ENCODE data around the gene TP63. TPM values are rescaled to one million over a fixed set of nuclear protein-coding genes. Genes with fewer than 3 reads are reported as not detected.

TP63 gene
- total and polyA plus RNA-seq, 11 donors, result 0.11 to 1.4 (median 0.37) TPM

- Histone ChIP-seq H3K9me3 (no peaks in the 10 kb centered on the region), H3K27ac (no peak overlapping the region), H3K4me1 (peaks cover 0 to 1% (median 0%) of the 10 kb centered on the region in 12 donors), H3K4me3 (no peak overlapping the region), H3K36me3 (no peaks in the 10 kb centered on the region), H3K27me3 (no peaks in the 10 kb centered on the region)
- intact Hi-C loops (cut with DNase I), result no loop called here
- WGBS, 4 donors, result 81 to 92% (median 91%) methylated on average over 1 of the region's 1 CpG
- TF ChIP-seq POLR2A (IDR thresholded peaks at IDR 0.05) (no peak), CTCF (IDR thresholded peaks at IDR 0.05) (no peak)
- DNase-seq (no peak), ATAC-seq (no peak)
Observed at GRCh38 chr3:189624130-189624529, 7.1 kb upstream of the TP63 start.

- intact Hi-C loops (cut with DNase I), result no loop called here
- no peak for TF ChIP-seq CTCF (IDR thresholded peaks at IDR 0.05)
- no peak for TF ChIP-seq POLR2A (IDR thresholded peaks at IDR 0.05)
- no peak overlapping the region for H3K27ac ChIP-seq
- H3K36me3 ChIP-seq, result no peaks in the 10 kb centered on the region
- DNase-seq (no peak), ATAC-seq (no peak)
- H3K4me1 ChIP-seq, result peaks cover 0 to 11% (median 6%) of the 10 kb centered on the region in 12 donors
- H3K27me3 ChIP-seq, result no peaks in the 10 kb centered on the region
- WGBS, 4 donors, result 86 to 91% (median 86%) methylated on average over 3 of the region's 3 CpGs
- H3K4me3 ChIP-seq, result no peak overlapping the region
- H3K9me3 ChIP-seq, result no peaks in the 10 kb centered on the region
Observed at GRCh38 chr3:189625071-189625470, 6.1 kb upstream of the TP63 start.

- Histone ChIP-seq H3K9me3 (no peaks in the 10 kb centered on the region), H3K4me1 (peaks cover 0 to 16% (median 6%) of the 10 kb centered on the region in 12 donors), H3K4me3 (no peak overlapping the region), H3K27ac (no peak overlapping the region), H3K36me3 (no peaks in the 10 kb centered on the region), H3K27me3 (no peaks in the 10 kb centered on the region)
- intact Hi-C loops (cut with DNase I), result no loop called here
- DNase-seq (no peak), ATAC-seq (no peak)
- 0 to 4% (median 2%) methylated on average over 2 of the region's 2 CpGs for WGBS, 4 donors
- no peak for TF ChIP-seq CTCF (IDR thresholded peaks at IDR 0.05)
- TF ChIP-seq POLR2A (IDR thresholded peaks at IDR 0.05), result no peak
Observed at GRCh38 chr3:189625572-189625971, 5.6 kb upstream of the TP63 start.

DNA sequence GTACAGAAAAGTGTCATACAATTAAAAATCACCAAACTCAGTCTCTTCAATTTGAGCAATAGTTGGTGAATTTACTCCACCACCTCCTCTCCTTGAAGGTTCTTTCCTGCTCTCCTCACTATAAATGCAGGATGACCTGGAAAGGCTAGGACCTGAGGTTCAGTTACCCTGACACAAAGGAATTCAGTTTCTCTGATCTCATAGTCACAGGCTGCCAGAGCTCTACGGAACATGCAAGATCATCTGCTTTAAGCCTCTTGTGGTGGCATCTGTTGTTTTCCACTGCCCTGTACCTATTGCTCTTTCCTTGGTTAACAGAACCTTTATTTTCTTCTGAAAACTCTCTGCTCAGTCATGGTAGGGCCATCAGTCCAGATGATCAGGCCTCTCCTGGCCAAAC is 4.9 kb upstream of the TP63 start:
- Histone ChIP-seq H3K9me3 (no peaks in the 10 kb centered on the region), H3K27ac (no peak overlapping the region), H3K36me3 (no peaks in the 10 kb centered on the region), H3K4me1 (peaks cover 0 to 23% (median 6%) of the 10 kb centered on the region in 12 donors), H3K4me3 (no peak overlapping the region), H3K27me3 (no peaks in the 10 kb centered on the region)
- intact Hi-C loops (cut with DNase I), result no loop called here
- DNase-seq, result no peak
- WGBS, 4 donors, result 80 to 91% (median 85%) methylated on average over 1 of the region's 1 CpG
- TF ChIP-seq POLR2A (IDR thresholded peaks at IDR 0.05) (no peak), CTCF (IDR thresholded peaks at IDR 0.05) (no peak)
- no peak for ATAC-seq
